ENCODE data around the gene BTN1A1.
"Not testable (repeated sequence)": the region's sequence is repeated elsewhere in the genome, so short reads cannot be mapped to it uniquely, and the experiment has no call there.

BTN1A1 gene

GRCh38 chr6:26475823-26476729 lies 24.0 kb upstream of the BTN1A1 start:
- no peak for DNase-seq

GRCh38 chr6:26476896-26477295 lies 23.2 kb upstream of the BTN1A1 start:
- DNase-seq, result no peak

GRCh38 chr6:26477426-26477825 lies 22.7 kb upstream of the BTN1A1 start:
- DNase-seq, result no peak

- no peak for DNase-seq
Observed at GRCh38 chr6:26478100-26478984, 21.8 kb upstream of the BTN1A1 start.

- no peak for DNase-seq
Observed at GRCh38 chr6:26478985-26479278, 21.2 kb upstream of the BTN1A1 start.

- no peak for DNase-seq
Observed at GRCh38 chr6:26482338-26482737, 17.8 kb upstream of the BTN1A1 start.

GRCh38 chr6:26483727-26484126 lies 16.4 kb upstream of the BTN1A1 start:
- no peak for DNase-seq

GRCh38 chr6:26484161-26484560 lies 15.9 kb upstream of the BTN1A1 start:
- no peak for DNase-seq

GRCh38 chr6:26485112-26485780 lies 14.9 kb upstream of the BTN1A1 start:
- no peak for DNase-seq

- no peak for DNase-seq
Observed at GRCh38 chr6:26486358-26486757, 13.7 kb upstream of the BTN1A1 start.

GRCh38 chr6:26487466-26487865 lies 12.6 kb upstream of the BTN1A1 start:
- no peak for DNase-seq

GRCh38 chr6:26489996-26490964 lies 9.8 kb upstream of the BTN1A1 start:
- no peak for DNase-seq

GRCh38 chr6:26491604-26492003 lies 8.5 kb upstream of the BTN1A1 start:
- no peak for DNase-seq

GRCh38 chr6:26493258-26493657 lies 6.8 kb upstream of the BTN1A1 start:
- DNase-seq, result no peak

GRCh38 chr6:26494117-26494516 lies 6.0 kb upstream of the BTN1A1 start:
- no peak for DNase-seq

- DNase-seq, result no peak
Observed at GRCh38 chr6:26495281-26495680, 4.8 kb upstream of the BTN1A1 start.

GRCh38 chr6:26497610-26498009 lies 2.5 kb upstream of the BTN1A1 start:
- DNase-seq, result no peak

GRCh38 chr6:26501482-26501986 lies 1.4 kb downstream of the BTN1A1 start:
- DNase-seq, result no peak

- DNase-seq, result no peak
Observed at GRCh38 chr6:26502165-26502564, 2.1 kb downstream of the BTN1A1 start.

- no peak for DNase-seq
Observed at GRCh38 chr6:26502626-26503025, 2.5 kb downstream of the BTN1A1 start.

- no peak for DNase-seq
Observed at GRCh38 chr6:26507658-26508057, 7.6 kb downstream of the BTN1A1 start.

- DNase-seq, result not testable (repeated sequence)
Observed at GRCh38 chr6:26511033-26511432, 10.9 kb downstream of the BTN1A1 start.
